ENCODE results near the gene ARHGAP29.

- TF ChIP-seq CTCF (IDR thresholded peaks at IDR 0.05) (no peak), POLR2A (IDR thresholded peaks at IDR 0.05) (no peak)
Measured at GRCh38 chr1:94180650-94181049, 56.7 kb downstream of the ARHGAP29 start.
